GM19238 (cell line): ENCODE measurements around the gene TOMM5.
"Not testable (repeated sequence)": the region's sequence is repeated elsewhere in the genome, so short reads cannot be mapped to it uniquely, and the experiment has no call there.

Experiments
- DNase-seq: peaks from one replicate; pipeline ENCODE4 v3.0.0; 2011; ENCODE audit warnings: low spot score; ENCODE audit not compliant: insufficient read length

Gene TOMM5

GRCh38 chr9:37611961-37612360 is 19.6 kb upstream of the TOMM5 start:
- no peak for DNase-seq

- DNase-seq = no peak
Observed at GRCh38 chr9:37611014-37611413, 18.6 kb upstream of the TOMM5 start.

DNA sequence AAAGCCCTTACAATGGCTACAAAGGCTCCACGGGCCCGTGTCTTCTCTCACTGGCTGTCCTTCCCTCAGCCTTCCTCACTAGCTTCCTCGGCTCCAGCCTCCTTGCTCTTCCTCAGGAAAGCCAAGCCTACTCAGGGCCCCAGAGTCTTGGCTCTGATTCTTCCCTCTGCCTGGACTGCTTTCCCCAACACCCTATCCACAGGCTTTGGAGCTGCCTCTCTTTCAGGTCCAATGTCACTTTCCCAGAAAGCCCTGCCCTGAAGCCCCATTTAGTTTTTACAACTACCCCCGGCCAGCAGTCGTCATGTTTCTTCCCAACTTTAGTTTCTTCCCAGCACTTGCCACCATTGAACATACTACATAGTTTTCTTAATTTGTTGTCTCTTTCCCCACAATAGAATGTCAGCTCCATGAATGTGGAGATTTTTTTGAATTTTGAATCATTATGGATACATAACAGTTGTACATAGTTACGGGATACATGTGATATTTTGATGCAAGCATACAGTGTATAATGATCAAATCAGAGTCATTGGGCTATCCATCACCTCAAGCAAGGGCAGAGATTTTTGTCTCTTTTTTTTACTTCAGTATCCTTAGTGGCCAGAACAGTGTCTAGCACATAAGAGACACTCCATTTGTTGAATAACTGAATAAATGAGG is 17.5 kb upstream of the TOMM5 start:
- no peak for DNase-seq

GRCh38 chr9:37608250-37608649 is 15.9 kb upstream of the TOMM5 start:
- DNase-seq = no peak

DNA sequence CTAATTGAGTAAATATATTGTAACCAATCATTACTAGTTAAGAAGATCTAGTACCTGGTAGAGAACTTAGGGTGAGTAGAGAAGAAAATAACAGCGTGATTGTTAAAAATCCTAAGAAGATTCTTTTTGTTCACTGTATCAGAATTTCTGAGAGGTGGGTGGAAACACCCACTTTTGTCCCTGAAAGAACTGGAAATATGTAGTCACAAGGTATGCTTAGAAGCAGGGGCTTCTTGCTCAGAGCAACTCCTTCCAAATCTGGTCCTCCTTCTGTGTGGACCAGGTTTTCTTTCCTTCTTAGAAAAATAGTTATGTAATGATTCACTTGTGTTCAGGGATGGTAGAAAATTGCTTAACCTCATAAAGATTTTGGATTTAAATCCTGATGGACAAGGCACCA is 11.9 kb upstream of the TOMM5 start:
- no peak for DNase-seq

GRCh38 chr9:37602817-37603216 is 10.4 kb upstream of the TOMM5 start:
- DNase-seq = no peak

- DNase-seq = not testable (repeated sequence)
Observed at GRCh38 chr9:37602061-37602460, 9.7 kb upstream of the TOMM5 start.

DNA sequence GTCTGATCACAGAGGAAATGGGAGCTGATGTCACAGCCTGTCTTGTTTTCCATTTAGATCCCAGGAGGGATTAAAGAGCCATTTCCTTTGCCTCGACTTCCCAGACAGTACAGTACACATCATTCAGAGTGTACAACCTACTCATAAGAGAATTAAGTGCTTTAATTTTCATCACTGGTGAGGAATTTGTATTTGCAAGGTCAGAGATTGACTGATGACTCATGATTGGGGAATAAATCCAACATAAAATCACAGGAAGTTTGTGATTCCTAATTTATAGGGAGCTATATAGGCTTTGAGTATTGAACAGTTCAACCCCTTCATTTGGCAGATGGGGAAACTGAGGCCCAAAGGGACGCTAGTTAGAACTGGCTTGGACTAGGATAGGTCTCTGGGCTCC is 4.1 kb upstream of the TOMM5 start:
- DNase-seq = no peak

- DNase-seq = no peak
Observed at GRCh38 chr9:37593883-37594448, 1.6 kb upstream of the TOMM5 start.

- DNase-seq = no peak
Observed at GRCh38 chr9:37587521-37587920, 4.9 kb downstream of the TOMM5 start.

DNA sequence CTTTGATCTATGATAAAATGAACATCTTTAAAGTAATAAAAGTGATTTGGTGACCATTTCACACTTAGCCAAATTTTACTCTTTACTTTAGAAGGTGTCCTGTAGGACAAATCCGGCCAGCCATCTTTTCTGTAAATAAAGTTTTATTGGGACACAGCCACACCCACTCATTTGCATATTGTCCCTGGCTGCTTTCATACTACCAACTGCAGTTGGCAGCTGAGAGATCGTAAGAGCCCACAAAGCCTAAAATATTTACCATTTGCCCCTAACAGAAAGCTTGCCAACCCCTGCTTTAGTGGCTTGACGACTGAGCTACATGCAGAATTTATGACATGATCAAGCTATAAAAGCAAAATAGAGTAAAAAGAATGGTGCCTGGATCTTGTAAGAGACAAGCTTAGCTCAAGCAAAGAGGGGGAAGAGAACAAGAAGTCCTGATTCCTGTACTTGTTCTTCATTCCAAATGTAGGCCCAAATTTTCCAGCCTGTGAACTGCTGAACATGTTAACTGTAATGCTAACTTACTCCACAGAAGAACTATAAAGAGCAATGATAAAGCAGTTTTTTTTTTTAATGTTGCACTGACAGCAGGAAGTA is 8.8 kb downstream of the TOMM5 start:
- no peak for DNase-seq

- DNase-seq = no peak
Observed at GRCh38 chr9:37582548-37583157, 9.7 kb downstream of the TOMM5 start.

GRCh38 chr9:37575921-37576721 is 16.3 kb downstream of the TOMM5 start, which contains the start of gene FBXO10:
Gene FBXO10 (minus strand): TSS chr9:37576380. CDS start chr9:37541768, 34,612 bp downstream.
- DNase-seq = peak; percentile 49

DNA sequence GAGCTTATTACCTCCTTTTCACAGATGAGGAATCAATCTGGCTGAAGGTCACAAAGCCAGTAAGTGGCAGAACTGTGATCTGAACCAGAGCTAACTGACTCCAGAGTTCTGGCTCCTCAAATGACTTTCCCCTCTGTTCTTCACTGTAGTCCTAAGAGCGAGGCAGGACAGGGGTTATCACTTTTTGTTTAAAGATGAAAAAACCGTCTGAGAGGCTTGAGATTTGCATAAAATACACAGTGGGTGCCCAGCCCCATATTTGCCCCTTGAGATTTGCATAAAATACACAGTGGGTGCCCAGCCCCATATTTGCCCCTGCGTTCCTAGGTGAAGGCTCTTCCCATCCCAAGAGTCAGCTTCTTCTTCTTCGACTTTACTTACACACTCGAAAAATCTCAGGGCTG is 16.9 kb downstream of the TOMM5 start:
- peak; percentile 8 for DNase-seq

- DNase-seq = no peak
Observed at GRCh38 chr9:37575001-37575400, 17.4 kb downstream of the TOMM5 start.

DNA sequence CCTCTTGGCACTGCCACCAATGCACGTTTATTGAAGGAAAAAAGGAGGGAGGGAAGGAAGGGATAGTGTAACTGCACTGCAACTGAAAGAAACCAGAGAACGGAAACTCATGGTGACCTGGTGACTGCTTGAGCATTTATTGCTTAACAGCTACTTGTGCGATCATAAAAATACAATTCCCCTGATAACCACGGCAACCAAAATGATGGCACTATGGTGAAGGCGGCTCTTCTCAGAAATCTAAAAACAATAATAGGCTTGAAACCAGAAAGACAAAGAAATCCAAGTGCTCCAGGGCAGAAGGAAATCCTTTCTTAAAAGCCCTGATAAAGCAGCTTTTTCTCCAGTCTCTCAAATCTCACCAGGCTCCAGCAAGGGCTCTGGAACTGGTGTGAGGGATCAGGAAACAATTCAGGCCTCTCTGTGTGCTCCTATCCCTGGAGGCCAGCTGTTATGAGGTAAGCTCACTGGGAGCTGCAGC is 18.1 kb downstream of the TOMM5 start:
- no peak for DNase-seq

DNA sequence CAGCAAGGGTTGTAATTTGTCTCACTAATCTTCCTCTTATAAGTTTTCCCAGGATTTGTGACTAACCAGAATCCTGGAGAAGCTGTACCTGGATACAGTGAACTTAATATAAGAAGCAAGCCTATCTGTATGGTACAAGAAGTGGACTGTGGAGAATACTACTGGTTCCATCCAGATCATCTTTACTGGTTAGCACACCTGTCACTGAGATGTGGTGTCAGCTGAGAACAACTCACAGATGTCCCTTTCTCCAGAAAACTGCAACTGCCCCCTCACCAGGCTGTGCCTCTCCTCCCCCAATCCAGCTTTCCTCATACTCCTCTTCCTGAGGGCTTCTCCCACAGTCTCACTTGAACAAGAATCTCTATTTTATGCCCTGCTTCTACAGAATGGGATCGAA is 21.1 kb downstream of the TOMM5 start:
- DNase-seq = no peak

- DNase-seq = no peak
Observed at GRCh38 chr9:37566716-37567115, 25.7 kb downstream of the TOMM5 start.

DNA sequence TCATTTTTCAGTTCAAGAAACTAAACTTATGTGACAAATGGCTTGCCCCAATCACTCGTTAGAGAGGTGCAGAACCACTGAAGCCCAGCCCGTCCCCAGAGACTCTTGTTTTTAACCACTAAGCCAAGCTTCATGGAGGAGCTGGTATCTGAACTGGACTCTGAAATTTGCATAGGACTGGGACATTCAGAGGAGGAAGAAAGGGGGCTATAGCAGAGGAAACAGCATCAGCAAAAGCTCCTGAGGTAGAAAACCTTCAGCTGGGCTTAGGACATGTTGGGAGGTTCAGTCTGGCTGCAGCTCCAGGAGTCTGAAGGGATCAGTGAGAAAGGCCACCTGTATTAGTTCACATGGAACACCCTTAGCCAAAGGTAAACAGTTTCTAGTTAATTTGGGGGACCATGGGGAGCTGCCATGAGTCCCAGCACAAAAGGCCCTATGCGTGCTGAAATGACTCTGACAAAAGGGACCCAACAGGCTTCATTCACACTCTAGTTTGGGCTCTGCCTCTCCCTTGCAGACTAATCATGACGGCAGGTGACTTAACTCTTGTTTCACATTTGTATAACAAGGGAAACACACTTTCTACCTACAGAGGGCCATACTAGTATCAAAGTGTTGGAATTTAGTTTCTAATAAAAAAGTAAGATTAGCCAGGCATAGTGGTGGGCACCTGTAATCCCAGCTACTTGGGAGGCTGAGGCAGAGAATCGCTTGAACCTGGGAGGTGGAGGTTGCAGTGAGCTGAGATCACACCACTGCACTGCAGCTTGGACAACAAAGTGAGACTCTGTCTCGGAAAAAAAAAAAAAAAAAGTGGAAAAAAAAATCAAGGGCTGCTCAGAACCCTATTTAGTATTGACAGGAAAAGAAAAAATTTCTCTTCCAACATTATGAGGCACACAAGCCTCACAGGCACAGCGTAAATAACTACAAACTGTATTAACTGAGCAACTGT is 26.5 kb downstream of the TOMM5 start:
- peak; percentile 47 for DNase-seq

DNA sequence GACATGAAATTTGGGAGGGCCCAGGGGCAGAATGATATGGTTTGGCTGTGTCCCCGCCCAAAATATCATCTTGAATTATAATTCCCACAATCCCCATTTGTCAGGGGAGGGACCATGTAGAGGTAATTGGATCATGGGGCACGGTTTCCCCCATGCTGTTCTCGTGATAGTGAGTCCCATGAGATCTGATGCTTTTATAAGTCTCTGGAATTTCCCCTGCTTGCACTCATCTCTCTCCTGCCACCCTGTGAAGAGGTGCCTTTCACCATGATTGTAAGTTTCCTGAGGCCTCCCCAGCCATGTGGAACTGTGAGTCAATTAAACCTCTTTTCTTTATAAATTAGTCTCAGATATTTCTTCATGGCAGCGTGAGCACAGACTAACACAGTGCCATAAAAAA is 27.5 kb downstream of the TOMM5 start:
- DNase-seq = no peak
